Measurements from ENCODE around the gene C19orf25. TPM values are rescaled to one million over a fixed set of nuclear protein-coding genes. Genes with fewer than 3 reads are reported as not detected.

Gene C19orf25
- total RNA-seq, 1 donor from 2014 or later = 29.2 TPM

GRCh38 chr19:1495799-1496713, 17.0 kb upstream of the C19orf25 start:
- DNase-seq = no peak
- H3K27me3 Mint-ChIP-seq (ENCODE audit: unreplicated experiment) = peaks cover 7% of the 10 kb centered on the region
- peaks cover 5% of the 10 kb centered on the region for H3K9me3 Mint-ChIP-seq (ENCODE audit: unreplicated experiment)
- TF ChIP-seq CTCF (IDR thresholded peaks at IDR 0.05; ENCODE audit: partially characterized antibody, unreplicated experiment) = no peak
- H3K4me1 Mint-ChIP-seq (ENCODE audit: low read depth, unreplicated experiment) = peaks cover 10% of the 10 kb centered on the region
- no peaks in the 10 kb centered on the region for H3K36me3 Mint-ChIP-seq (ENCODE audit: unreplicated experiment)
- H3K4me3 Mint-ChIP-seq (ENCODE audit: unreplicated experiment) = no peak overlapping the region
- H3K27ac Mint-ChIP-seq (ENCODE audit: unreplicated experiment) = no peak overlapping the region

- Mint-ChIP-seq H3K4me3 (ENCODE audit: unreplicated experiment) (no peak overlapping the region), H3K27me3 (ENCODE audit: unreplicated experiment) (peaks cover 8% of the 10 kb centered on the region), H3K36me3 (ENCODE audit: unreplicated experiment) (no peaks in the 10 kb centered on the region), H3K4me1 (ENCODE audit: low read depth, unreplicated experiment) (peaks cover 10% of the 10 kb centered on the region), H3K9me3 (ENCODE audit: unreplicated experiment) (peaks cover 8% of the 10 kb centered on the region), H3K27ac (ENCODE audit: unreplicated experiment) (no peak overlapping the region)
- TF ChIP-seq CTCF (IDR thresholded peaks at IDR 0.05; ENCODE audit: partially characterized antibody, unreplicated experiment) = no peak
- no peak for DNase-seq
Observed at GRCh38 chr19:1495051-1495798, 16.2 kb upstream of the C19orf25 start.

DNA sequence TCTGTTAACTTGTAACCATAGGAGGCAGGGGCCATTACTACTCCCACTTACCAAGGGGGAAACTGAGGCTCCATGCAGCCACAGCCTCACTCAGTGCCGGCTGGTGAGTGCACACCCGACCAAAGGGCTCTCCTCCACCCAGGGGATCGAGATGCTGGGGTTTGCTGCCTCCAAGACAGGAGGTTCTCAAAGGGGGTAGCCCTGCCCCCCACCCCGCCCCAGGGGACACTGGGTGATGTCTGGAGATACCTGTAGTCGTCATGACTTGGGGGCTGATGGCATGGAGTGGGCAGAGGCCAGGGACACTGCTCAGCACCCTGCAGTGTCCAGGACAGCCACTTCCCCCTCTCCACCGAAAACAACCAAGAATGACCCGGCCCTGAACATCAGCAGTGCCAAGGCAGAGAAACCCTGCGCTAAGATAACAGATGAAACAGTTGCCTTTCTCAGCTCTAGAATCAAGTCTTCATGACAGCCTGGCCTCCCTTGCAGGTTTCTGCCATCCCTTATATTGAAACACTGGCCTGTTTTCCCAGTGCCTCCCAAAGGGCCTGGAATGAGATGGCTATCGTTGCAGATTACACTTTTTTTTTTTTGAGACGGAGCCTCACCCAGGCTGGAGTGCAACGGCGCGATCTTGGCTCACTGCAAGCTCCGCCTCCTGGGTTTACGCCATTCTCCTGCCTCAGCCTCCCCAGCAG, 15.2 kb upstream of the C19orf25 start:
- DNase-seq = no peak
- H3K4me1 Mint-ChIP-seq (ENCODE audit: low read depth, unreplicated experiment) = peaks cover 10% of the 10 kb centered on the region
- H3K4me3 Mint-ChIP-seq (ENCODE audit: unreplicated experiment) = no peak overlapping the region
- no peak overlapping the region for H3K27ac Mint-ChIP-seq (ENCODE audit: unreplicated experiment)
- no peaks in the 10 kb centered on the region for H3K36me3 Mint-ChIP-seq (ENCODE audit: unreplicated experiment)
- peaks cover 8% of the 10 kb centered on the region for H3K9me3 Mint-ChIP-seq (ENCODE audit: unreplicated experiment)
- H3K27me3 Mint-ChIP-seq (ENCODE audit: unreplicated experiment) = peaks cover 5% of the 10 kb centered on the region
- TF ChIP-seq CTCF (IDR thresholded peaks at IDR 0.05; ENCODE audit: partially characterized antibody, unreplicated experiment) = no peak

DNA sequence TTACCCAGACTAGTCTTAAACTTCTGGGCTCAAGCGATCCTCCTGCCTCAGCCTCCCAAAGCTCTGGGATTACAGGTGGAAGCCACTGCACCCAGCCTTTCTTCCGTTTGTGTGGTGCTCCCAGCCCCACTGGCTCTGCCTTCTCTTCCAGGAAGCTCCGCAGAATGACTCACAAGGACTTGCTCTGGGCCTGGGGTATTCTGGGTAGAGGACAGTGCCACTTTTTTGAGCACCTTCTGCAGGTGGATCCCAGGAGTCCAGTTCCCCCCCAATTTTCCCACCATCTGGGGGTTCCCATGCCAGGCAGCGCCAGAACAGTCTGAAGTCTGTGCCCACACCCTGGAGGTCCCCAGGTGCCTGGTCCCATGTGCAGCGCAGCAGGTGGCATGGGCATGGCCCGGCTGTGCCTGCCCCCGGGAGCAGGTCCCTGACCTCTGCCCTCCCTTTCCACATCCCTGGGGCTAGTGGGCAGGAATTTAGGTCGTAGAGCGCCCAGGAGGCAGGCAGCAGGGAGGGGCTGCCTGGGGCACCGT, 13.5 kb upstream of the C19orf25 start:
- DNase-seq = no peak
- H3K36me3 Mint-ChIP-seq (ENCODE audit: unreplicated experiment) = no peaks in the 10 kb centered on the region
- H3K4me1 Mint-ChIP-seq (ENCODE audit: low read depth, unreplicated experiment) = peaks cover 10% of the 10 kb centered on the region
- no peak for TF ChIP-seq CTCF (IDR thresholded peaks at IDR 0.05; ENCODE audit: partially characterized antibody, unreplicated experiment)
- H3K4me3 Mint-ChIP-seq (ENCODE audit: unreplicated experiment) = peak overlapping the region; percentile 42
- peaks cover 8% of the 10 kb centered on the region for H3K27me3 Mint-ChIP-seq (ENCODE audit: unreplicated experiment)
- no peak overlapping the region for H3K27ac Mint-ChIP-seq (ENCODE audit: unreplicated experiment)
- peaks cover 6% of the 10 kb centered on the region for H3K9me3 Mint-ChIP-seq (ENCODE audit: unreplicated experiment)

Measured in glutamatergic neuron (in vitro differentiated cells).